HCT116 (cell line): Measurements from ENCODE around the gene KYAT1. TPM values are rescaled to one million over a fixed set of nuclear protein-coding genes. Genes with fewer than 3 reads are reported as not detected.
"Not testable (repeated sequence)": the region's sequence is repeated elsewhere in the genome, so short reads cannot be mapped to it uniquely, and the experiment has no call there.

Source experiments
- ATAC-seq: fragments of 200-7000 bp; cut with Tn5 transposase; 2 replicates; pipeline ENCODE4 v1.9.1; 2020; ENCODE audit warnings: mild to moderate bottlenecking, moderate library complexity
- BruUV-seq: library from RNA; stranded (reverse); fragments of 400-500 nt; replicated peaks from 2 replicates; lab custom pipeline; 2021; lab: Mats Ljungman, UMichigan
- CTCF ChIA-PET: fragments of 300-600 bp; sonication (Branson Sonifier 250); formaldehyde crosslinking; loops from one replicate; lab custom pipeline; 2021; ENCODE audit warnings: antibody characterized with exemption; lab: Charles Lee
- POLR2A ChIA-PET: fragments of 300-600, 350-600 bp; sonication (Branson Sonifier 250); formaldehyde crosslinking; loops from one replicate; lab custom pipeline; 2021; ENCODE audit warnings: antibody characterized with exemption; lab: Charles Lee
- RAD21 ChIA-PET, 2 experiments: fragments of 300-600 bp; sonication (Branson Sonifier 250); formaldehyde crosslinking; loops; one replicate each; lab custom pipeline; 2023; ENCODE audit warnings: low total read pairs in 2 of 2; ENCODE audit not compliant: uncharacterized antibody in 2 of 2, unreplicated experiment in 2 of 2, low non-redundant PET in 1 of 2; lab: Charles Lee
- DNase-seq: peaks from one replicate; pipeline ENCODE4 v3.0.0-alpha.2; 2010; ENCODE audit warnings: low read depth, low spot score
- H2AFZ ChIP-seq: fragments of 200-600 bp; shearing (Covaris generic), sonication (generic); 2 replicates; pipeline ENCODE4 v1.6.1; 2017; ENCODE audit warnings: low read depth, mixed run types, mixed read lengths, antibody characterized with exemption, low read length; ENCODE audit not compliant: poor library complexity, severe bottlenecking
- H3K27ac ChIP-seq: 2 replicates; pipeline ENCODE4 v1.5.1; 2012; ENCODE audit warnings: low read depth, low read length
- H3K27me3 ChIP-seq: fragments of 200-600 bp; sonication (generic); 2 replicates; pipeline ENCODE4 v1.6.1; 2016; ENCODE audit warnings: mixed run types, low read length, mixed read lengths; ENCODE audit not compliant: insufficient read depth
- H3K36me3 ChIP-seq, 2 experiments: fragments of 200-500 bp in 1 of 2; fragments of 200-600 bp in 1 of 2; sonication (Bioruptor generic) in 1 of 2; sonication (generic) in 1 of 2; 2 replicates each; pipeline versions ENCODE4 v1.5.1 to v1.6.1; 2014 to 2016; ENCODE audit warnings: low read length in 2 of 2, inconsistent platforms in 1 of 2, mixed read lengths in 1 of 2, mixed run types in 1 of 2; ENCODE audit not compliant: insufficient read depth in 2 of 2, control insufficient read depth in 1 of 2
- H3K4me1 ChIP-seq, 2 experiments: fragments of 200-600 bp in 1 of 2; sonication (generic) in 1 of 2; 2 replicates each; pipeline versions ENCODE4 v1.5.1 to v1.6.1; 2012 to 2017; ENCODE audit warnings: low read length in 2 of 2, inconsistent platforms in 1 of 2, mild to moderate bottlenecking in 1 of 2, mixed read lengths in 1 of 2, mixed run types in 1 of 2, moderate library complexity in 1 of 2; ENCODE audit not compliant: insufficient read depth in 2 of 2, control insufficient read depth in 1 of 2
- H3K4me2 ChIP-seq: fragments of 200-600 bp; sonication (generic); 2 replicates; pipeline ENCODE4 v1.6.1; 2017; ENCODE audit warnings: mixed run types, low read length, mixed read lengths
- H3K4me3 ChIP-seq, 2 experiments: fragments of 200-600 bp in 1 of 2; sonication (generic) in 1 of 2; replicated peaks in 1 of 2; 2 replicates each; pipeline ENCODE4 v1.5.1; 2011 to 2016; ENCODE audit warnings: low read length in 2 of 2, control low read depth in 1 of 2, low read depth in 1 of 2, mild to moderate bottlenecking in 1 of 2, mixed read lengths in 1 of 2, mixed run types in 1 of 2
- H3K79me2 ChIP-seq: fragments of 200-600 bp; sonication (generic); 2 replicates; pipeline ENCODE4 v1.6.1; 2017; ENCODE audit warnings: mild to moderate bottlenecking, mixed run types, low read length, moderate library complexity, mixed read lengths; ENCODE audit not compliant: insufficient read depth
- H3K9ac ChIP-seq: fragments of 200-600 bp; sonication (generic); 2 replicates; pipeline ENCODE4 v1.6.1; 2016; ENCODE audit warnings: low read length, mixed read lengths
- H3K9me2 ChIP-seq: fragments of 200-600 bp; sonication (generic), shearing (Covaris generic); 2 replicates; pipeline ENCODE4 v1.6.1; 2017; ENCODE audit warnings: mixed run types, mild to moderate bottlenecking, moderate library complexity; ENCODE audit not compliant: insufficient read depth
- H3K9me3 ChIP-seq, 2 experiments: fragments of 200-500 bp in 1 of 2; fragments of 200-600 bp in 1 of 2; sonication (Bioruptor generic) in 1 of 2; sonication (generic) in 1 of 2; 2 replicates each; pipeline ENCODE4 v1.6.1; 2014 to 2017; ENCODE audit warnings: low read length in 2 of 2, mixed read lengths in 2 of 2, inconsistent platforms in 1 of 2, low read depth in 1 of 2, mild to moderate bottlenecking in 1 of 2, mixed run types in 1 of 2, moderate library complexity in 1 of 2; ENCODE audit not compliant: control insufficient read depth in 1 of 2, insufficient read depth in 1 of 2
- H4K20me1 ChIP-seq: fragments of 200-600 bp; sonication (generic), shearing (Covaris generic); 2 replicates; pipeline ENCODE4 v1.6.1; 2017; ENCODE audit warnings: mixed run types, mild to moderate bottlenecking, moderate library complexity; ENCODE audit not compliant: insufficient read depth
- CTCF ChIP-seq, 3 experiments: fragments of 200-600 bp in 1 of 3; sonication (generic) in 1 of 3; IDR thresholded peaks in 2 of 3; conservative IDR thresholded peaks in 1 of 3; 2 replicates each; pipeline ENCODE4 v1.5.1; 2012 to 2017; ENCODE audit warnings: low read depth in 2 of 3, low read length in 2 of 3, antibody characterized with exemption in 1 of 3, borderline replicate concordance in 1 of 3, control low read depth in 1 of 3, mild to moderate bottlenecking in 1 of 3, mixed read lengths in 1 of 3, mixed run types in 1 of 3, moderate library complexity in 1 of 3; ENCODE audit not compliant: insufficient read depth in 1 of 3
- RAD21 ChIP-seq: IDR thresholded peaks from 2 replicates; pipeline ENCODE4 v1.6.1; 2012; ENCODE audit warnings: low read depth, mild to moderate bottlenecking
- intact Hi-C: fragments of 100-400 bp; cut with micrococcal nuclease; formaldehyde crosslinking; loops from 2 replicates; pipeline ENCODE4 v1.10.0; 2022
- total RNA-seq: library from RNA; stranded (reverse); gene quantifications from one replicate; pipeline ENCODE4 v1.2.1, GENCODE V29; 2021; ENCODE audit not compliant: unreplicated experiment

The KYAT1 gene
- total RNA-seq, 1 experiment from 2014 or later = 10.1 TPM

- H3K79me2 ChIP-seq, H3K27ac ChIP-seq, RAD21 ChIA-PET, H3K9ac ChIP-seq, BruUV-seq, POLR2A ChIA-PET, H3K4me2 ChIP-seq, H4K20me1 ChIP-seq, H3K4me1 ChIP-seq, H3K36me3 ChIP-seq, H3K4me3 ChIP-seq, H3K9me2 ChIP-seq, H3K27me3 ChIP-seq, H2AFZ ChIP-seq: not testable (repeated sequence)
- intact Hi-C loops = loop anchor here (1.0 kb wide), 1 partner anchor 76 kb away; no protein-coding TSS in a partner anchor
- H3K9me3 ChIP-seq = peaks cover 10% of the 10 kb centered on the region in 2 experiments; a peak in 2 of 4 replicates
- peak; percentile 78 for ATAC-seq
- peak; percentile 48 to 71 (median 48) for TF ChIP-seq CTCF (IDR thresholded peaks at IDR 0.05 in 2 of 3, conservative IDR thresholded peaks at IDR 0.05 in 1 of 3; ENCODE audit: borderline replicate concordance in 1 of 3, insufficient read depth in 1 of 3, low read depth in 2 of 3, low read length in 2 of 3)
- TF ChIP-seq RAD21 = peak; percentile 75
- CTCF ChIA-PET = interaction anchor here (0.8 to 1.5 kb wide), 4 partner anchors 22 to 96 kb away, joined by 3 to 10 read pairs (median 3); partner anchors contain the start of genes ENDOG and SPOUT1
- DNase-seq = peak; percentile 50
Measured at GRCh38 chr9:128851779-128852600, 29.8 kb downstream of the KYAT1 start.

GRCh38 chr9:128851024-128851423 is 30.7 kb downstream of the KYAT1 start:
- H3K36me3 ChIP-seq, H2AFZ ChIP-seq, H3K9me2 ChIP-seq, RAD21 ChIA-PET, H3K4me2 ChIP-seq, H3K79me2 ChIP-seq, H3K9ac ChIP-seq, CTCF ChIA-PET, DNase-seq, H3K27me3 ChIP-seq, ATAC-seq, H4K20me1 ChIP-seq, H3K27ac ChIP-seq, intact Hi-C loops, H3K4me1 ChIP-seq, POLR2A ChIA-PET, H3K4me3 ChIP-seq, BruUV-seq: not testable (repeated sequence)
- peaks cover 10% of the 10 kb centered on the region in 2 experiments; a peak in 2 of 4 replicates for H3K9me3 ChIP-seq
